ENCODE measurements around the gene KIF13A.

KIF13A gene

DNA sequence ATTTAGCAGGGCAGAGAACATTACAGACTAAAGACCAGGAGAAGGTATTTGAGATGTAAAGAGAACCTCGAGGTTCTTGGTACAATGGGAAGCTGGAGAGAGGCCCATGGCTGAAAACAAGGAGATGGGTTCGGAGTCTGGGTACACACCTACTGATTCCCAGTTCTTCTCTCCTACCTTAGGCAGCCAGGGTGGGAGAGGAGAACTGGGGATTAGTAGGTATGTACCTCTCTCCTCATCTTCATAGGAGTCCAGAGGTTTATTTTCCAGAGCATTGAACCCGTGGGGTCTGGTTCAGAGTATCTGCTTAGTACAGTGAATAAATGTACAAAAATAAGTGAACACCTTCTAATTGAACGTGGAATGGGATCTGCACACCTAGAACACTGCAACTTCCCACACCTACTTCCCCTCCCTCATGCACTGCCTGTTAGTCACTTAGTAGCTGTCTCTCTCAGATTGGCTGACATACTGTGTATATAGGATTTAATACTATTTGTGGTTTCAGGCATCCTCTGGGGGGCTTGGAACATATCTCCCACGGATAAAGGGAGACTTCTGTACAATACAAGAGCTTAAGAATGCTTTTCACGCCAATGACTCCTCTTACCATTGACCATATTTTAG lies 257.2 kb downstream of the KIF13A start:
- DNase-seq, result no peak

GRCh38 chr6:17729223-17730077 lies 258.0 kb downstream of the KIF13A start:
- no peak for DNase-seq

DNA sequence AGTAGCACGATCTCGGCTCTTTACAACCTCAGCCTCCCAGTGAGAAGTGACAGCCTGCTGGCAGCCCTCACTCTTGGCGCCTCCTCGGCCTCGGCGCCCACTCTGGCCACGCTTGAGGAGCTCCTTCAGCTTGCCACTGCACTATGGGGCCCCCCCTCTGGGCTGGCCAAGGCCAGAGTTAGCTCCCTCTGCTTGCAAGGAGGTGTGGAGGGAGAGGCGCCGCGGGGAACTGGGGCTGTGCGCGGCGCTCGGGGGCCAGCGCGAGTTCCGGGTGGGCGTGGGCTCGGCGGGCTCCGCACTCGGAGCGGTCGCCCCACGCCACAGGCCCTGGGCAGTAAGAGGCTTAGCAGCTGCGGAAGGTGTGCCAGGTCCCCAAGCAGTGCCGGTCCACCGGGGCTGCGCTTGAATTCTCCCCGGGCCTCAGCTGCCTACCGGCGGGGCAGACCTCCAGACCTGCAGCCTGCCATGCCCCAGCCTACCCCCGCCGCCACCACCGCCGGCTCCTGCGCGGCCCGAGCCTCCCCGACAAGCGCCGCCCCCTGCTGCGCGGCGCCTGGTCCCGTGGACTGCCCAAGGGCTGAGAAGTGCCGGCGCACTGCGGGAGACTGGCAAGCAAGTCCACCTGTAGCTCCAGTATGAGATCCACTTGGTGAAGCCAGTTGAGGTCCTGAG lies 258.7 kb downstream of the KIF13A start:
- DNase-seq, result no peak

DNA sequence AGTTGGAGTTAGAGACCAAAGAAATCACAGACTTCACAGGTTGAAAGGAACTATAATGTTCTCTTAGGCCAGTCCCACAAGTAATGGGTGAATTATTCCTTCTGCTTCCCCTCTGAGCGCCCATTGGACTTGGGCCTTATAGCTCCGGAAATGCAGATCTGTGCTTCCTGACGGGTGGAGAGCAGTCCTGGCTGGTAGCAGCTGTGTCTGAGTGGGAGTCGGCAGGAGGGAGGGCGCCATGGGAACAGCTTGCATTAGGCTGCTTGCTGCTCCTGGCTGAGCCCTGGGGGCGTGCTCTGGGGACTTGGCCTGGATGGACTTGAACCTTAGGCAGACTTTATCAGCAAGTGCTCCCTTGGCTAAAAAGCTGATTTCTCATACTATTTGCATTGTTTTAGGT lies 262.4 kb downstream of the KIF13A start:
- DNase-seq, result peak in 2 of 56 donors; percentile 1 to 3

GRCh38 chr6:17724341-17724740 lies 263.1 kb downstream of the KIF13A start:
- DNase-seq, result no peak

- no peak for DNase-seq
These were observed 265.8 kb downstream of the KIF13A start for GRCh38 chr6:17721671-17722070.

GRCh38 chr6:17719323-17720041 lies 268.0 kb downstream of the KIF13A start:
- DNase-seq, result no peak

- no peak for DNase-seq
These were observed 271.2 kb downstream of the KIF13A start for GRCh38 chr6:17716221-17716620.

DNA sequence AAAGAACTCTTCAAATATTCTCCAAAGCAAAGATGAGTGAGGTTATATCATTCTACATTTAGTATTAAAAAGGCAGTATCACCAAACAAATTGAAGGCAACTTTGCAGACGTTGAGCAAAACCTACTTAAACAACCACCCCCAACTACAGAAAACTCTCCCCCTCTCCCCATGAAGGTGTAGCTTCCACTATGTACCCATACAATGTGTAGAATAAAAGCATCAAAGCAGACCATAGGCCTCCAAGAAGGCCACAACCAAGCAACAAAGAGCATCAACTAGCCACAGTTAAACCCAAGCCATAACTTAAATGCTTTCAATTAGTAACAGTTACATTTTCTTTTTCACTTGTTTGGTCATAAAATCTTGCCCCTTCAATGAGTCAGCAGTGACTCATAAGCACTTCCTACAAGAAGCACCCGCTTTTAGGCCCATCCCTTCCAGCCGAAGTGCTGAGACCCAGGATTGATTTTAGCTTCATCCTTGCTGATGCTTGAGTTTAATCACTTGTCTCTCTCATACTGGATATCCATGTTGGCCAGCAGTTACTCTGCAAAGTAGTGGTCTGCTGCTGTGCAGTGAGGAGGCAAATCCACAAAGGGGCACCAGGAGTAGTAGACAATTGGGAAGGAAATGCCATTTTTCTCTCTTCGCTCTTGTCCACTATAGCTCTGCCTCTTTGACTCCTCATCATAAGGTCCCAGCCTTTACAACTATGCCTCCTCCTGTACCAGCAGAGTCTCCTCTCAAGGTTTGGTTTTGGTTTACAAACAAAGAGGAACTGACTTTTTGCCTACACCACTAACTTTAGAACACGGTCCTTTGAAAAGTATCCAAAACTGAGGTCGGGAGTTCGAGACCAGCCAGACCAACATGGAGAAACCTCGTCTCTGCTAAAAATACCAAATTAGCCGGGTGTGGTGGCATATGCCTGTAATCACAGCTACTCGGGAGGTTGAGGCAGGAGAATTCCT lies 272.3 kb downstream of the KIF13A start:
- DNase-seq, result no peak

- no peak for DNase-seq
These were observed 273.3 kb downstream of the KIF13A start for GRCh38 chr6:17714177-17714576.

DNA sequence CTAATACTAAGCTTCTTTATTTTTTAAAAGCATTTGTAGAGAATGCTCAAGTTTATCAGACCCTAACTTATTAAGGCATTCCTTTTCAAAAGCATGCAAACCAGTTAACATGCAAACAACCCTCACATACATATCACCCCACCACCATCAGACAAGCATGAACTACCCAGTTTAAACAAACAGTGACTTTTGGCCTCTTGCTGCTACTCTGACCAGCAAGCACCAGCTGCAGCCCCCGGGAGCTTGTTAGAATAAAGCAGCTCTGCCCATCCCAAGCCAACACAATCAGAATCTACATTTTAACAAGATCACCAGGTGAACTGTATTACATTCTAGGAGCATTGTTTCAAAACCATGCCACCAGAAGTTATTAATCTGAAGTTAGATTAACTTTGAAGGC lies 274.9 kb downstream of the KIF13A start:
- DNase-seq, result no peak

- DNase-seq, result no peak
These were observed 277.1 kb downstream of the KIF13A start for GRCh38 chr6:17710331-17710730.

DNA sequence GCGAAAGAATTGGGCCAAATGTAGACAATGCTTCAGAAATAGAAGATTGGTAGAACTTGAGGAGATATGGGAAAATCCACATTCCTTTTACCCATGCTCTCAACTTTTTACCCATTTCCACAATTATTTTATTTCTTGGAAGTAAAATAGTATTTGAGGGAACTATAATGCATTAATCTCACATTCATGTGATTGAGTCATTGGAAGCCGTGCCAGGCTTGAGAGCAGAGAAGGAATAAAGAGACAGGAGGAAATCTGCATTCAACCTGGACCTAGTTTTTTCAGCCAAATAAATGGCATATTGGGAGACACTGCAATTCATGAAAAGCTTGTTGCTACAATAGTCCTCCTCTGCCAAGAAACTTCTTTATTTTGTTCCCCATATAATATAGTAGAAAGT lies 278.0 kb downstream of the KIF13A start:
- DNase-seq, result no peak
